GM21737 (cell line): ENCODE data around the gene TRMT61A.

ENCODE experiments used
- ATAC-seq: cut with Tn5 transposase; IDR thresholded peaks from one replicate; pipeline ENCODE4 v1.9.1; 2021; ENCODE audit warnings: mild to moderate bottlenecking, moderate library complexity; ENCODE audit not compliant: unreplicated experiment

Gene TRMT61A

GRCh38 chr14:103545915-103546651 lies 17.1 kb downstream of the TRMT61A start:
- ATAC-seq: no peak

- no peak for ATAC-seq
These were observed 17.9 kb downstream of the TRMT61A start for GRCh38 chr14:103546652-103547454.

DNA sequence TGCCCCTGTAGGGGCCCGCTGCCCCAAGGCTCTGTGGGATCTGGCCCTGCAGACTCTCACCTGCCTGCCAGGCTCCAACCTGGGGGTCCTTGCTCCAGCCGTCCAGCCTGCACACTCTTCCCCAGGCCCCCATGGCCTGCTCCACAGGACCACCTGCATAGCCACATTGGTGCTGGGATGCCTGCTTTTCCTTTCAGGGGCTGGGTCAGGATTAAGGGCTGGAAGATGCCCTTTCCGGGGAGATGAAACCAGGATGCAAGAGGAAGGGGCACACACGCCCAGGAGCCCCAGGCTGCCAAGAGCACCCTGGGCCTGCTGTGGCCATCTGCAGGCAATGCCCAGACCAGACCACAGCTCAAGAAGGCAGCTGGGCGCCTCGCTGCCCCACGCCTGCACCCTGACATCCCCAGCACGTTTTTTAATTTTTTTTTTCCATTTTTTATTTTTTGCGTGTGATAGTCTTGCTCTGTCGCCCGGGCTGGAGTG lies 18.5 kb downstream of the TRMT61A start:
- no peak for ATAC-seq

- ATAC-seq: no peak
These were observed 19.0 kb downstream of the TRMT61A start for GRCh38 chr14:103547941-103548462.

GRCh38 chr14:103548463-103549351 lies 19.7 kb downstream of the TRMT61A start:
- ATAC-seq: no peak

DNA sequence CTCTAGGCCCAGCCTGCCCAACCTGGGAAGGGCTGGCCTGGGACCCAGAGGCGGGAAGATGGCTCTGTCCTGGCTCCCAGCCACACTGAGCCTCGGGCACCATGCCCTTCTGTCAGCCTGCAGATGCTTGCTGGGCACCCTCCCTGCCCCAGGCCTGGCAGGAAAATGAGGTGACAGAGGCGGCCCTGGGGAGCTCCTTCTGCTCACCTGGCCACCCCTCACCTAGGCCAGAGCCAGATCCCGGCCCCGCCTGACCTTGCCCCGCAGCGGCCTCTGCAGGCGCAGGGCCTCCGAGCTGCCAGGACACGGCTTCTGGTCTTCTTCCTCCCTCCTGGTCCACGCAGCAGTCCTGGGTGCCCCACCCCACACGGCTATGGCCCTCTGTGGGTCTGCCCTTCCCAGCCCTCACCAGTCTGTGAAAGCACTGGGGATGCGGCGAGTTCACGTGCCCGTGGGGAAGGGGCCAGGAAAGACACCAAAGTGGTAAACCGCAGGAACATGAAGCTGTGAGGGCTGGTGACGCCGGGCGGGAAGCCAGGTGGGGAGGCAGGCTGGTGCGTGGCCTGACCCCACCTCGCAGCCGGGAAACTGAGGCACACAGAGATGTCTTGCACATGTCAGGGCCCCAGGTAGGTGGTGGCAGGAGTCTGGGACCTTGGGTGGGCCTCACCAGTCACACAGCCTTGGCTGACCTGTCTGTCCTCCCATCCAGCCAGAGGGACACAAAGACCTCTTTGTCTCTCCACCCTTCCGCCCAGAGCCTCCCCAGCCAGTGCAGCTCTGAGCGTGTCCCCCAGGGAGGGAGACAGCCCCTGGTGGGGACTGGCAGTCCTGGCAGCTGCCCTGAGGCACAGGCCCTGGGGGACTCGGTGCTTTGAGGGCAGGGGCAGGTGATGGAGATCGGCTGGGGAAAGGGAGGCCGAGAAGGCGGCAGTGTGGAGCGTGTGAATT lies 20.6 kb downstream of the TRMT61A start:
- no peak for ATAC-seq

- ATAC-seq: no peak
These were observed 21.7 kb downstream of the TRMT61A start for GRCh38 chr14:103550451-103551337.

DNA sequence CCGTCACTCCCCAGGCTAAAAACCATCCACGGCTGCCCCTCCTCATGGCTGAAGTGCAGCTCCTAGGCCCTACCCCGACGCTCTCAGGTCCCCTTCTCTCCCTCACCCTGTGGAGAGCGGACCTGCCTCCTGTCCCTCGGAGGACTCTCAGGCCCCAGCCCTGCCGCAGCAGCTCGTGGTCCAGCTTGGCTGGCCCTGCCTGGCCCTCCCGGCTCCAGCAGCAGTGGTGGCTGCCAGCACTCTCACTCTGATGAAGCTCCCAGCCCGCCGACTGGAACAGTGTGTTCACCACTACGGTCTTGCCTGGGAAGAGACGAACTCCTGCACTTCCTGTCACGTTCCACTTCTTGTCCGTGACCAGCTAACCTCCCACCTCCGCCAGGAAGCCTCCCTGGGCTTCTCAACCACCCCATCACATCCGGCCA lies 22.4 kb downstream of the TRMT61A start:
- no peak for ATAC-seq

GRCh38 chr14:103552011-103552845 lies 23.2 kb downstream of the TRMT61A start:
- no peak for ATAC-seq

DNA sequence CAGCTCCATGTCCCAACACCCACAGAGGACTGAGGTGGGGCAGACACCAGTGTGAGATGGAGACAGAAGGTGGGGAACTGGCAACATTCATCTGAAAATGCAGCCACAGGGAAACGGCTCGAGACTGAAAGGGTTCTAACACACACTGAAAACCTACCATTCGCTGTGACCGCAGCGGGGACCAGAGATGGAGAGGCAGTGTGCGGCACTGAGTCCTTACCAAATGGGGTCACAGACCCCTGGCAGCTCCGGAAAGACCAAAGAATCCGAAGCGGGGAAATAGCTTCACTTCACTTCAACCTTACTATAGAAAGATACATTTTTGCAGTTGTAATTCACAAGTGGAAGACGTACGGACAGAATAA lies 23.8 kb downstream of the TRMT61A start:
- no peak for ATAC-seq

- no peak for ATAC-seq
These were observed 26.8 kb downstream of the TRMT61A start for GRCh38 chr14:103555559-103556337.

GRCh38 chr14:103556946-103557758 lies 28.2 kb downstream of the TRMT61A start:
- ATAC-seq: no peak

DNA sequence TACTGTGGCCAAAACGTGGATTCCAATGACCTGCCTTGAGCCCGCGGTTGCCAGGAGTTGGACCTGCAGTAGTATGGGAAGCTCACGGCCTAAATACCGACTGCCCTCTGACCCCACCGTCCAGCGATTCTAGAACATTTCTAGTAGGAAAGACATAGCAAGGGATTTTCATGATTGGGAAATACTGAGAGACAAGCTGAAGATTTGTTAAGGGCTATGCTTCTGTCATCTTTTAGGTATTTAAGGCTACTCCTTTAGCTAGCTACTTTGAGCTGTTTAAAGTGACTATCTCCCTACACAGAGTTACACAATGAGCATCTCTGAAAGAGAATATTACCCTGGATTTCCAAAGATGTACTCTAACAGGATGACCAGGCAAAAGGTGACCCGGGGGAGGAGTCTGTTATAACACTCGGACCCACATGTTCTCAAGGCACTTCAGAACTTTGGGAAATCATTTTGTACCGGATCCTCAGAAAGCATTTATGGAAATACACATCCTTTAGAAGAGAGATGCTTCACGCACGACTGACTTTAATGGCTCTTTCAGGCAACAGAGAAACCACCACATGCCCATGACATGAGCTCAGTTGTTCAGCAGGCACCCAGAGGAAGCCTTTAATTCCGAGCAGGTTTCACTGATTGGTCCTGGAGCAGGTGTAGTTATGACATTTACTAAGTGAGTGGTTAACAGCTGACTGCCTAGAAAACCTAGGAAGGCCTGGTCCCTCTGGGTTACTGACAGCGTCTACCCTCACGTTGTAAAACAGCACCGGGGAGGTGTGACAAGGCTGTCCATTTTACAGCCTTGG lies 29.3 kb downstream of the TRMT61A start:
- no peak for ATAC-seq

- ATAC-seq: no peak
These were observed 30.8 kb downstream of the TRMT61A start for GRCh38 chr14:103559766-103560165.

- no peak for ATAC-seq
These were observed 31.7 kb downstream of the TRMT61A start for GRCh38 chr14:103560691-103561090.
